ENCODE measurements around the gene SMIM22.

The SMIM22 gene, protein sequence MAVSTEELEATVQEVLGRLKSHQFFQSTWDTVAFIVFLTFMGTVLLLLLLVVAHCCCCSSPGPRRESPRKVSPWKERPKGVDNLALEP

DNA sequence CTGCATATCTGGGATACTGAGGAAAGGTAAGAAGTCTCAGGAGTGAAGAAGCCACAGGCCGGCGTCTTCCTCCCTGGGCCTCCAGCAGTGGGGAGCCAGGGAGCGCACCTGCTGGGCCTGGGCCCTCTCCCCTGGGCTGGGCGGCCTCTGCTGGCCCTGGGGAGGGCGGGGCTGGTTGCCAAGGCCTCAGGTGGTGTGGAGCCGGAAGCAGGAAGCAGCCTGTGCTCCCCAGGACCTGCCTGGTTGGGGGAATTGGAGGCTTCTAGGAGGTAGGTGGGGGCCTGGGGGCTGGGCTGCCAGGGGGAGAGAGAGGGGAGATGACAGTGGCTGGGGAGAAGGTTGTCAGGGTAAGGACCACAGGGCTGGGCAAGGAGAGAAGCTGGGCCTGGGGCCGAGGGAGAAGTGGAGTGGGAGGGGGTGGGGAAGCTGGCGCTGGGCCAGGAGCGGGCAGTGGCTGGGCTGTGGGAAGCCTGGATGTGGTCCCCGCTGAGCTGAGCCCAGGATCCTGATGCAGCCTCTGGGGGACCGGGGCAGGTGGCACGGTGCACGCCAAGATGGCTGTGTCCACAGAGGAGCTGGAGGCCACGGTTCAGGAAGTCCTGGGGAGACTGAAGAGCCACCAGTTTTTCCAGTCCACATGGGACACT lies at the start of gene SMIM22:
Gene SMIM22, plus strand, starts transcription at position 189 of the 647 bp plus-strand sequence. Its CDS starts 366 bp downstream, at position 555.
- no peak for DNase-seq

DNA sequence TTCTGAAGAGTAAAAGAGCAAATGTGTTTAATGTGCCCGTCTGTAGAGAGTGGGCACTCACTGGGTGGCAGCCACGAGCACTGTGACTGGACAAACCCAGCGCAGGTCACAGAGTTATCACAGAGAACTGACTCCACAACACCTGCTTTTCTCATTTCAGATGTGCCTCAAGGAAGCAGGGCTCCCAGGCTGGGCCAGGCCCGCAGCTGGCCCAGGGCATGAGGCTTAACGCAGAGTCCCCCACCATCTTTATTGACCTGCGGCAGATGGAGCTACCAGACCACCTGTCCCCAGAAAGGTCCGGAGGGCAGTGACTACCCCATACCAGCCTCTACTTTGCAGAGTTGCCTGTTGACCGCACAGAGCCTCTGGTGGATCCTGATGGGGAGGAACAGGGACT lies 49.0 kb upstream of the SMIM22 start:
- DNase-seq: no peak

DNA sequence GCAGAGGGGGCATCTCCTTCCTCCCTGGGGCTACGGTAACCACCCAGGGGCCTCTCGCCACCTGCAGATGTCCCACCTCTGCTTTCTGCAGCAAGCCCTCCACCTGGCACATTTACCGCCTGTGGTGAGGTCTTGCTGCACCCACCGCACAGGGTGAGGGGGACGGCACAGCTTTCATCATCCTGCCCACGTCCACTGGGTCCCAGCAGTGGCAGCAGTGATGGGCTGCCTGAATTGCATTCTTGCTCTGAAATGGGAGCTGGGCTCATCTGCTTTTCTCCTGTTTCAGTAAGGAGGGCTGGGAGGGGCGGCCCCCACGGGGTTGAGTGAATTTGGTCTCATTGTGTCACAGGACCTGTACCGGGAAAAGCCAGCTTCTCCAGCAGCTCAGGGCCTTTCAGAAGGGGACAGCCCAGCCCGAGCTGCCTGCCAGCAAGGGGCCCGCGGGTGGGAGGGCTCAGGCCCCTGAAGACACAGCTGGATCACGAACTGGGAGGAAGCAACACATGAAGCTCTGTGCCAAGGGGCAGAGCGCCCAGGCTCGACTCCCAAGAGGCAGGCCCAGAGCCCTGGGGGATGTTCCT lies 48.1 kb upstream of the SMIM22 start:
- no peak for DNase-seq

DNA sequence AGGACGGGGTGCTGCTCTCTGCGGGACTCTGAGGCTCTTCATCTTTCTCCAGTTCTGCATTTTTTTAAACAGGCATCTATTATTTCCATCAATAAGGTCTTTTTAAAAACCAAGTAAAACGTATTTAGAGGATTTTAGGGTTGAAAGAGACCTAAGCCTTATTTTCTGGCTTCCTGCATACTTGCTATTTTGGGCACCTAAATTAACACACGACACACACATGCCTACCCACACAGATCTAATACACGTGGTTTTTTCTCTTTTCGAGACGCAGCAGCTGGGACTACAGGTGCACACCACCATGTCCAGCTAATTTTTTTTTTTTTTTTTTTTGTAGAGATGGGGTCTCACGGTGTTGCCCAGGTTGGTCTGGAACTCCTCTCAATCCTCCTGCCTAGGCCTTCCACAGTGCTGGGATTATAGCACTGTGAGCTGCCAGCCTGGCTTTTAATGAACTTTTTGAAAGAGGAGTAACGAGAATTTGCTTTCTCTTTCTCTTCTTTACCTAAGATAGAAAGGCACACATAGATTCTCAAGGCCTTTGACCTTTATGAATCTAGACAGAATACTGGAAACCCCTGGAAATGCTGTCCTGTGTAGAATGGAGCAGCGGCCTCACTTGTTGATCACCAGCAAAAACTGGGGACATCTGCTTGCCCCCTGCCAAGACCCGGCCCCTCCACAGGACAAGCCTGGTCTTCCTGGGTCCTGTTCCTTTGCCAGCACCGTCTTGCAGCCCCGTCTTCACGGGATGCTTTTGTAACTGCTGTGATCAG lies 47.1 kb upstream of the SMIM22 start:
- no peak for DNase-seq

DNA sequence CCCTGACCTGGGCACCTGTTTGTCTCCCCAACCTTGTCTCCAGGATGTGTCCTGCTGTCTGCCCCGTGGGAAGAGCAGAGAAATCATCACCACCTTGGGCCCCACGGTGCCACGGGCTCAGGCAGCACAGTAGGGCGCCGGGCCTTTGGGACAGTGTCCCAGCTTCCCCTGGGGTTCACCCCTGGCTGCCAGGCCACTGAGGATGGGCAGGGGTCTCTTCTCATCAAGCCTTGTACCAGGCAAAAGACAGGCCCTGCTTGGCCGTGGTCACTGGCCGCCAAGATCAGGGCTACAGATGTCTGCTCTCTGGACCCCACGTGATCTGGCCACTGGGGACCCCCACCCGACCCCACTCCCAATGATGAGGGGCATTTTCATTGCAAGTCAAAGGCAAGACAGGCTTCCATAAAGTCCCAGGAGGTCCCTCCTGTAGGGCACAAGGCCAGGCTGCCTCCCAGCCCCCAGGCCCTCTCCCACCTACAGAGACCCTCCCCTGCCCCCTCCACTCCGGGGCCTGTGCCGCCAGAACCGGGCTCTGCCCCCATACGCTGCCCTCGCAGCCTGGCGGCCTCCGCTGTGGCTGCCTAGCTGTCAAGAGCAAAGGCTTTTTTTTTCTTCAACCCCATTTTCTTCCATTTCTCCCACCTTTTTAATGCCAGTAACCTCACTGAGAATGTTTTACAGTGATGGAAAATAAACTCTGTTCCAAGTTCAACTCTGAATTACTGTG lies 46.3 kb upstream of the SMIM22 start:
- DNase-seq: no peak

DNA sequence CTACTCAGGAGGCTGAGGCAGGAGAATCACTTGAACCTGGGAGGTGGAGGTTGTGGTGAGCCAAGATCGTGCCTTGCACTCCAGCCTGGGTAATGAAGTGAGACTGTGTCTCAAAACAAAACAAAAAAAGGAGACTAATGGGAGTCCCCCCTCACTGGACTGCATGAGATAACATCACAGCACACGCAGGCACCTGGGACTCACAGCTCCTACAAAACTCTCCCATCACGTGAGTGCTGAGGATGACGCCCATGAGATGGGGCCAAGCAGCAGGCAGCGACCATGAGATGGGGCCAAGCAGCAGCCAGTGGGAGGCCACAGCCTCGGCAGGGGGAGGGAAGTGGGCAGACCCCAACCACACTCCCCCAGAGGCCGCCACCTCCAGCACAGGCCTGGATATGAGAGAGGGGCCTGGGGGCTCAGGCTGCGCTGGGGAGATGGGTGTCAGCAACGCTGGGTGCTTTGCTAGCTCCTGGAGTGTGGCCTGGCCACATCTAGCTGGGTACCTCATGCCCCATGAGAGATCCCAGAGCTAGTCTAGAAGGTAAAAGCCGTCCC lies 45.4 kb upstream of the SMIM22 start:
- no peak for DNase-seq

DNA sequence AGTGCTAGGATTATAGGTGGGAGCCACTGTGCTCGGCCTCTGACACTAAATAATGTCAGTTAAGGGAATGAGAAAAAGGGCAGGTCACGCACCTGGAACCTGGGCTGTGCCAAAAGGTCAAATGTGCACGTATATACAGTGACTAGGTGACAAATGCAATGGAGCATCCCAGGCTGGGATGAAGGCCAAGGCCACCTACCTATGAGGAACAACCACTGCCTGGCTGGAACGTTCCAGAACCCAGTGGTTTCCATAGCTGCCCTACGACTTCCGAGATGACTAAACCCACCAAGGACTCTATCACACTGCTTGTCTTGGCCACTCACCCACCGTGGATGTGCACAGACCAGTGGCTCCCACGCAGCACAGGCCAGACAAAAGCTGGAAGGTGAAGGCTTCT lies 44.3 kb upstream of the SMIM22 start:
- DNase-seq: no peak

DNA sequence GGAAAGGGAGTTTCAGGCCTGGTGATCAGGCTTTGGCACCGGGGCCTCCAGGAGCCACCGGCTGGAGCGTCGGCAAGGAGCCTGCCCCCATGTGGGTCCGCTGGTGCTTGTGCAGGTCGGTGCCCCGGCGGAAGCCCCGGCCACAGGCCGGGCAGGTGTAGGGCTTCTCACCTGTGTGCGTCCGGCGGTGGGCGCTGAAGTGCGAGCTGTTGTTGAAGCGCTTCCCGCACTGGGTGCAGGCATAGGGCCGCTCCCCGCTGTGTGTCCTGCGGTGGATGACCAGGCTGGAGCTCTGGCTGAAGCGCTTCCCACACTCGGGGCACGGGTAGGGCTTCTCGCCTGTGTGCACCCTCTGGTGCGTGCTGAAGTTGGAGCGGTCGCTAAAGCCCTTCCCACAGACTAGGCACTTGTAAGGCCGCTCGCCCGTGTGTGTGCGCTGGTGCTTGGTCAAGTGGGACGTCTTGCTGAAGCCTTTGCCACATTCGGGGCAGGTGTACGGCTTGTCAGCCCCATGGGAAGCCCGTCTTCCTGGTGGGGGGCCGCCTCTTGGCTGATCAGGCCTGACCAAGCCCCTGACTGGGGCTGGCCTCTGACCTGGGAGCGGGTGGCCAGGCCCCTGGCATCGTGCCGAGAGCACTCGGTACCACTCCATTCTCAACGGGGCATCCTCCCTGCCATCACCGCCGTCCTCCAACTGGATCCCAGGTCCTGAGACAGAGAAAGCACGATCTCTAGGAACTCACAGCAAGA lies 42.6 kb upstream of the SMIM22 start:
- DNase-seq: no peak

DNA sequence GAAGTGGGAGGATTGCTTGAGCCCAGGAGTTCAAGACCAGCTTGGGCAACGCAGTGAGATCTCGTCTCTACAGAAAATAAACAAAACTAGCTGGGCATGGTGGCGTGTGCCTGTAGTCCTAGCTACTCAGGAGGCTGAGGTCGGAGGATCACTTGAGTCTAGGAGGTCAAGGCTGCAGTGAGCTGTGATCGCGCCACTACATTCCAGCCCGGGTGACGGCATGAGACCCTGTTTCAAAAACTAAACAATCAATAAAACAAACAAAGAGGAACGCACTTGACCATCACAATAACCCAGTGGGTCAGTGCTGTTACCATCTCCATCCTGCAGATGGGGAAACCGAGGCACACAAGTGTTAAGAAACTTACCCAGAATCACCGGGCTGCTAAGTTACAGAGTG lies 41.9 kb upstream of the SMIM22 start:
- no peak for DNase-seq

DNA sequence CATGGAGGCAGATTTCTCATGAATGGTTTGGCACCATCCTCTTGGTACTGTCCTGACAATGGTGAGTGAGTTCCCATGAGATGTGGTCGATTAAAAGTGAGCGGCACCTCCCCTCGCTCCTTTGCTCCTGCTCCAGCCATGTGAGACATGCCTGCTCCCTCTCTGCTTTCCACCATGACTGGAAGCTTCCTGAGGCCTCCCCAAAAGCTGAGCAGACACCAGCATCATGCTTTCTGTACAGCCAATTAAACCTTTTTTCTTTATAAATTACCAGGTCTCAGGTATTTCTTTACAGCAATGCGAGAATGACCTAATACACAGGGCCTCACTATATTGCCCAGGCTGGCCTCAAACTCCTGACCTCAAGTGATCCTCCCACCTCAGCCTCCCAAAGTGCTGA lies 40.3 kb upstream of the SMIM22 start:
- no peak for DNase-seq

DNA sequence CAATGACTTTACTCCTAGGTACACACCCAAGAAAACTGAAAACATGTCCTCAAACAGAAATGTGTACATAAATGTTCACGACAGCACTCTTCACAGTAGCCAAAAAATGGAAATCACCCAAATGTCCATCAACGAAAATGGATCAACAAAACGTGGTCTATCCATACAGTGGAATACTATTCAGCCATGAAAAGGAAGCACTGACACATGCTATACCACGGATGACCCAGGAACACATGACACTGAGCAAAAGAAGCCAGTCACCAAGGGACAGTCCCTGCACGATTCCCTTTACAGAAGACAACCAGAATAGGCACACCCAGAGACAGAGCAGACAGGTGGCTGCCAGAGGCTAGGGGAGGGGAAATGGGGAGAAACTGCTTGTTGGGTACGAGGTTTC lies 39.5 kb upstream of the SMIM22 start:
- DNase-seq: no peak

DNA sequence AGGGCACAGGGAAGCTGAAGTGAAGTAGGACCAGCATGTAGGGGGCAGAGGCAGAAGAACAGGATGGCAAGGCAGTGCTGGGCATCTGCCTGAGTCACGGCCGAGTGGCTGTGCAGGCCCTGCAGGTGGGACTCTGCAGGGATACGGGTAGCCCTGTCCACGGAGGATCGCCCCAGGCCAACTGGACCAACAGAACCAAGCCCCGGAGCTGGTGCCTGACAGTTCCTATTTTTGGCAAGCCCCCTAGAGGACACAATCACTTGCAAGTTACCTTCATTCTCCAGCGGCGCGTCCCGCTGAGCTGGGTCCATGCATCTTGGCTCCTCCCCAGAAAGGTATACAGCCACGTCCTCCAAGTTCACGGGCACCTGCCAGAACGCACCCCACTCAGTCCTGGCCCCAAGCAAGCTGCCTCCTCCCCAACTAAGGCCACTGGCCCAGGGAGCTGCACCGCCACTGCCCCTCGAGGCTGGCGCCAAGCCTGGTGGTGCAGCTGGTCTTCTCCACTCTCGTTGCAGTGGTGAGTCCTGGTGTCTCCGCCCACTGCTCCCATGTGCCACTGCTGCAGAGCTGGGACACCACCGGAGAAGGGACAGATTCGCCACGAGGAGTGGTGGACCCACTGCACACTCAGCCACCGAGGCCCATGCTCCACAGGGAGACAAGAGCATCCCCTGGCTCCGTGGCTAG lies 34.8 kb upstream of the SMIM22 start:
- DNase-seq: no peak

DNA sequence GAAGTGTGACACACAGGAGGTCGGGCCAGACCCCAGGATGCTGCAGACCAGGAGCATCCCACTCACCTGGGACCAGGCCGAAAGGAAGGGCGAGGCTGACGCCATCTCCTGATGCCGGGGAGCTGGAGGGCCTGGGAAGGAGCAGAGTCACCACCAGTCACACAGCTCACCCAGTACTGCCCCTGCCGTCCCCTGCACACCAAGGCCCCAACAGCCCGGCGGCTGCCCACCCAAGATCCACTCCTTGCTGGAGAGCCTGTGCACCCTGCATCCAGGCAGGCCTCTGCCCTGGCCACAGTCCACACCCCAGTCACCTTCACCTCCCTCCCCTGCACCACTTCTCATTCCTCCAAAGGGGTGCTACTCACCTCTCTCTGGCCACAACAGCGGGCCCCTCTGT lies 33.0 kb upstream of the SMIM22 start:
- no peak for DNase-seq

DNA sequence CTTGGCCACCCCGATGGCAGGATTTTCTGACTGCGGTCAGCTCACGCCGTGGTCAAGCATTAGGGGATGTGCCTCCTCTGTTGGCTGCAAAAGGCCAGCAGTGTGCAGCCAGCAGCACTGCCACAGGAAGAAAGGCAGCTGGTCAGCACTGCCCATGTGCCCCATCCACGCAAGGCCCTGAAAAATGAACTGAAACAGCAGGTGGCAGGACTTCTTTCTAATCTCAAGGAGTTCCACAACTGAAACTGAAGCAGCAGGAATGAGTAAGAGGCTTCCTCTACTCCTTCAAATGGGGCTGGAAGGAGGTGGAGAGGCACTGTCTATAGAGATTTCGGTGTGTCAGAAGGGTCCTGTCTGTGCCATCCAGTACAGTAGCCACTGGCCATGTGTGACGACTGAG lies 31.4 kb upstream of the SMIM22 start:
- DNase-seq: no peak

DNA sequence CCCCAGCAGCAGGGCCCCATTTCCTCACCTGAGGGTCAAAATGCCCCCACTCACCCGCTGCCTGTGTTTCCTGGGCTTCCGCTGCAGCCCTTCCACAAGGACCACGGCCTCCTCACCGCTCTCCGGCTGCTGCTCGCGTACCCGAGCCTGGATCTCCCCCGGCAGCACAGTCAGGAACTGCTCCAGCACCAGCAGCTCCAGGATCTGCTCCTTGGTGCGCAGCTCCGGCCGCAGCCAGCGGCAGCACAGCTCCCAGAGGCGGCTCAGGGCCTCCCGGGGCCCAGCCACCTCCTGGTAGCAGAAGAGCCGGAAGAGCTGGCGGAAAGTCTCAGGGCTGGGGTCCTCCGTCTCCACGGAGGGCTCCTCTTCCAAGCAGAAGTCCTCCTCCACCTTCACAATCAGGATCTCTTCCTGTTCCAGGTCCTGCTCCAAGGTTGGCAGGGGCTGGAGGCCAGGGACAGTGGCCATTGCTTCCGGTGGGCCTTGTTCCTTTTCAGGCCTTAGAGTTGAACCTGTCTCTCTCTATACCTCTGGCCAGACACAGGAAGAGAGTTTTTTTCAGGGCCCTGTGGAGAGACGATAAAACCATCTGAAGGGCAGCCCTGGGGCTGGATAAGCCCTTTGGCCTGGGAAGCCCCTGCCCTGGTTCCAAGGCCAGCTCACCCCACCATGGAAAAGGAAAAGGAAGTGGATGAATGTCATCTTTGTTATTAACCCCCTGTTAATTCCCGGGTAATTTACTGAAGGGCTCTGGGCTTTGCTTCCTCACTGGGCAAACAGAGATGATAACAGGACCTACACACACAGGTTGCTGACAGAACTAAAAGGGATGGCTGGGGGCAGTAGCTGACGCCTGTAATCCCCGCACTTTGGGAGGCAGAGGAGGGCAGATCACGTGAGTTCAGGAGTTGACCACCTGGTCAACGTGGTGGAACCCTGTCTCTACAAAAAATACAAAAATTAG lies 29.4 kb upstream of the SMIM22 start:
- no peak for DNase-seq

DNA sequence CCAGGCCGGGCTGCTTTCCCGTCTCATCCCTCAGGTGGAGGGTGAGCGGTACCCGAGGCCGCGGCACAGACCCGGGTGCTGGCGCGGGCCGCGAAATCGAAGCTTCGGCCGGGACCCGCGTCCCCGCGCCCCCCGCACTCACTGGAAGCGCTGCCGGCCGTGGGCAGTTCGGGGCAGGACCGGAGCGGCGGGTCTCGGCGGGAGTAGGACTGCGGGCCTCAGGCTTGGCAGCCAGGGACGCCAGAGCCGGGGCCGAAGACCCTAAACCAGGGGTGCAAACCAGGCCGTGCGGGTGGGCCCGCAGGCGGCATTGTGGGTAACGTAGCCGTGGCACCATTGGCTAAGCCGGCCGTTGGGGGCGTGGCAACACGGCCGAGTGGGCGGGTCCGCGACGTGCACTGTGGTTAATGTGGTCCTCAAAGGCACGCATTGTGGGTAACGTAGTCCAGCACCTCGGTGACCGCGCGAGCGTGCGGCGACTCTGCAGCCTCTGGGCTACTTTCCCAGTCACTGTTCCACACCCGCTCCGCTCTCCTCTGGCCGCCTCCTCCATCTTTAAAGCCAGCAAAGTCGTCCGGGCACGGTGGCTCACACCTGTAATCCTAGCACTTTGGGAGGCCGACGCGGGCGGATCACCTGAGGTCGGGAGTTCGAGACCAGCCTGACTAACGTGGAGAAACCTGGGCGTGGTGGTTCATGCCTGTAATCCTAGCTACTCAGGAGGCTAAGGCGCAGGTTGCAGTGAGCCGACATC lies 28.1 kb upstream of the SMIM22 start, which contains the start of gene ZNF500:
Gene ZNF500, minus strand, starts transcription at position 288 of the 754 bp plus-strand sequence. CDS start 1,184 bp downstream, outside the sequence.
- DNase-seq: peak; percentile 92 to 98

DNA sequence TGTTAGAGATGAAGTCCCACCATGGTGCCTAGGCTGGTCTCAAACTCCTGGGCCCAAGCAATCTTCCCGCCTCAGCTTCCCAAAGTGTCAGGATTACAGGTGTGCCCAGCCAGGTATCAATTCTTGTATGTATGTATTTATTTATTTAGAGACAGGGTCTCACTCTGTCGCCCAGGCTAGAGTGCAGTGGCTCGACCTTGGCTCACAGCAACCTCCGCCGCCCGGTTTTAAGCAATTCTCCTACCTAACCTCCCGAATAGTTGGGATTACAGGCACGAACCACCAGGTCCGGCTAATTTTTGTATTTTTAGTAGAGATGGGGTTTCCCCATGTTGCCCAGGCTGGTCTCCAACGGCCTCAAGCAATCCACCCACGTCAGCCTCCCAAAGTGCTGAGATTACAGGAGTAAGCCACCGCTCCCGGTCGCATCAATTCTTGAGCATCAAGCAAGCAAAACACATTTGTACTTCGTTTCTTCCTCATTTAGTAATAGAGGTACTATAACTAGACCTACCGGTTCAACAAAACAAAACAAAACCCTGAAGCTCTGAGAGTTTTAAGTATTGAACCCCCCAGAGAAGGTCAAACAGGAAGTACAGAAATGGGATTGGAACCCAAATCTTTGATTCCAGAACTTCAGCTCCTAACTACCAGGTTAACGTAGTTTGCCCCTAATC lies 27.2 kb upstream of the SMIM22 start:
- no peak for DNase-seq

DNA sequence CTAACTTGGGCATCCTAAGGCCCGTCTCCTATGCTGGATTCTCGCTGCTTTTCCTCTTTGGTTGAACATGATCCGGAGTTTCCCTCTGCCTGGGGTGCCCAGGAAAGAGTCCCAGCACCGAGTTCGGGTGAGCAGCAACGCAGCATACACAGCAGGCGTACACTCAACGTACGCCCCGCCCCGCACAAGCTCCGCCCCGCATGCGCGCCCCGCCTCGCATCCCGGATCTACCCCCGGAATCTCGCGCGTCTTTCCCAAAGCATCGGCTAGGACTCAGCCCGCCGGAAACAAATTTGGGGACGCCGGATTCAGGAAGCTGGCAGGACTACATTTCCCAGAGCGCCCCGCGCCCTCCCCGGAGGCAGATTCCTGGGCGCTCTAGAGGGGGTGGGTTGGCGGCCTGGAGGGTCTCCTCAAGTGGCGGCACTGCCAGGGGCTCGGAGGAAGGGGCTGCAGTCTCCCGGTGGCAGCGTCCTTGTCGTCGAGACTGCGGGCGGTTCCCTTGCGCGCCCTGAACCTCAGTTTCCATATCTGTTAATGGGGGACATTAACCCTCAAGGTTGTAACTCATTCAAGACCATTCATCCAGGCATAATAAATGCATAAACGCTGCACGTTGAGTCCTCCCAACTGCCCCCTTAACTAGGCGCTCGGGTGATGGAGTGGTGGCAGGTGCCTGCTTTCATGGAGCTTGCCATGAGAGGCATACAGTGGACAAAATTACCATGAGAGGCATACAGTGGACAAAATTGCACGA lies 26.4 kb upstream of the SMIM22 start:
- peak; percentile 75 to 83 for DNase-seq

All from activated CD4-positive, alpha-beta T cell treated with anti-CD3 and anti-CD28 coated beads for 4 hours (primary cell).